ENCODE results near the gene SLC24A3.

The SLC24A3 gene

DNA sequence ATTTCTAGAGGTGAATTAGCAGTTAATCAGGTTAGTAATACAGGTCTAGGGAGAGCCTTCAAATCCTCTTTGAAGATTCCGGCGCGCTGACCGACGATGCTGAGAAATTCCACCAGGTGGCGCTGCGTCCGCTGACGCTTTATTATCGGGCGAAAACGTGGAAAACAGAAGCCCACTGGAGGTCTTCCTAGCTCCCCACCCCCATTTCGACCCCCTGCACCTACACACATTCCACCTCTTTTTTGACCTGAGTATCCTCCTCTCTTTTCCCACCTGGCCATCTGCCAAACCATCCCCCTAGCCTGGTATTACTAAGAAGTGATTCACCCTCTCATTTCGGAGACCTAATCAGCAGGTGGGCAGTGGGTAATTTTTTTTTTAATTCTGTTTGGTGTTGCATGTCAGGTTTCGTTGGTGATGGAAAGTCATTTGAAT is 480.3 kb downstream of the SLC24A3 start:
- DNase-seq, result no peak

DNA sequence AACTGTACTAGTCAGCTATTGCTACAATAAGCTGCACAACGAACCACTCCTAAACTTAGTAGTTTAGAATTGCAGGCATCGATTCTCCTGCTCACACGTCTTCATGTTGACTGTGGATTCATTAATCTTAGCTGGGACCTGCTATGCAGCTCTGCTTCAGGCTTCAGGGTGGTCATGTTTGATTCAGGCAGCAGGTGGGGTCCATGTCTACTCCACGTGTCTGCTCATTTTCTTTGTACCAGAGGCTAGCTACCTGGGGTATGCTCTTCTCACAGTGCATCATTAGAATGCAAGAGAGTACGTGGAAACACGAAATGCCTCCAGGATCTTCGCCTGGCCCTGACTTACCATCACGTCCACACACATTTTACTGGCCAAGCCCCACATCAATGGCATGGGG is 481.1 kb downstream of the SLC24A3 start:
- DNase-seq, result no peak

DNA sequence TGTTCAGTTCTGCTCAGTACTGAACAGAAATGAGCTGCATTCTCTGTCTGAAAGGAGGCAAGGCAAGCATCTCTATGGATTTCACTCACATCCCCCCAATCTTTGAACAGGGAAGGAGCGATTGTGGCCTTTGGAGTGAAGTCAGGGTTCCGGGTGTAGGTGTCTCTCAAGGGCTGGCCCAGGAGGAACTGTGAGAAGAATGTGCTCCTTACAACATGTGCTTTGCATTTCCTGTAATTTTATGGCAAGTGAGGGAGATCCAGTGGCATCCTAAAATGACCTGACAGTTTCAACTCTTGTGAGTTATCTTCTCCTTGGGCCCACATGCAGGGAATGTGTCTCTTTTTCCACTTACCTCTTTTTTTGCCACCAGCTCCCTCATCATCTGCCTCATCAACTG is 482.6 kb downstream of the SLC24A3 start:
- DNase-seq, result no peak

DNA sequence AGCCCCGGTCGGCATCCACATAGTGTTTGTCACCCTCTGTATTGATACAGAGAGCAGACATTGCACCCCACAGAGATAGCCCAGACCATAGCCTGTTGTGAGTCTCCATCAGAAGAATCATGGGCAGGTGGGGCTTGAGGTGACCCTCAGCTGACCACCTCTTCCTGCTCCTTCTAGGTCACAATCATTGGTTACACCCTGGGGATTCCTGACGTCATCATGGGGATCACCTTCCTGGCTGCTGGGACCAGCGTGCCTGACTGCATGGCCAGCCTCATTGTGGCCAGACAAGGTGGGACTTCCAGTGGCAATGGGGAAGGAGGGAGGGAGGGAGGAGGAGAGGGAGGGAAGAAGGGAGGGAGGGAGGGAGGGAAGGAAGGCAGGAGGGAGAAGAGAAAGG is 484.2 kb downstream of the SLC24A3 start:
- no peak for DNase-seq

DNA sequence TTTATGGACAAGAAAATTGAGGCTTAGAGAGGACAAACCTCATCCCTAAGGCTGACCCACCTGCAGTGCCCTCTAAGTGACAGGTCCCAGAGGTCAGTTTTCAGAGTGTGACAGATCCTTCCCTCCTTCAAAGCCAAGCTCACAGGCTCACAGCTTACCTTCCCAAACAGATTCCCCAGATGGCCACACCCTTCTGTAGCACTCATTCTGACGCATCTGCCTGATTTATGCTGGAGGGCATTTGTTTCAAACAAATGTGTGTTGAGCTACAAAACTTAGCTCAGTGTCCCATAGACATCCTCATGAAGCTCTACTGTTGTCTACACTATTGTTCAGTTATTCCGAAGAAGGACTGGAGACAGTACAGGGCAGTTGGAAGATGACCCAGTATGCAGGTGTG is 485.0 kb downstream of the SLC24A3 start:
- no peak for DNase-seq

DNA sequence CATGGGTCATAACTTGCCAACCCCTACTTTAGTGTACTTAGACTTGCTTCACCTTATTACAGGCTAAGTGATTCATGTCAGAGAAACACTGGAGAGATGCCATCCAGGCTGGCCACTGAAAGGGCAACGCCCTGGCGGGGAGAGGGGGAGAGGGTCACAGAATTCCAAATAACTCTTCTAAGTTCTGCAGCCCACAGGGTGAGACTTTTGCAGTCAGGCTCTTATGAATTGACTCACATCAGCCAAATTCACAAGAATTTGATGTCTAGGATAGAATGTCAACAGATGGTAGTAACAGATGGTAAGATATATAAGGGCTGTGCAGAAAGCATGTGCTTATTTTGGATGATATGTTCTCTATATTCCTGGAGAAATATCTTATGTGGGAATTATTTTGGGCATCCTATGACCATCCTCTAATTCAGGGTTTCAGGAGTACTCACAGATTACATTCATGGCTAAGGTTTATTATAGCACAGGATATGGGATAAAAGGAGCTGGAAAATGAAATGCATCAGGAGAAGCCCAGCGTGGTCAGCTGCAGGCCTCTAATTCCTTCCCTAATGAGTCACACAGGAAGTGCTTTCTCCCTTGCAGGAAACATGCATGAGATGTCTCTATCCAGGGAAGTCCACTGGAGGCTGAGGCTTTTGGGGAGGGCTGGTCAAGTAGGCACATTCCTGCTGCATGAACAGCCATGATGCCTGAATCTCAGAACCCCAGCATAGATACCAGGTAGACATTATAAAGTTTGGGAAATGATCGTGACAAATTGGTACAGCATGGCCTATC is 486.9 kb downstream of the SLC24A3 start:
- peak; percentile 53 for DNase-seq

DNA sequence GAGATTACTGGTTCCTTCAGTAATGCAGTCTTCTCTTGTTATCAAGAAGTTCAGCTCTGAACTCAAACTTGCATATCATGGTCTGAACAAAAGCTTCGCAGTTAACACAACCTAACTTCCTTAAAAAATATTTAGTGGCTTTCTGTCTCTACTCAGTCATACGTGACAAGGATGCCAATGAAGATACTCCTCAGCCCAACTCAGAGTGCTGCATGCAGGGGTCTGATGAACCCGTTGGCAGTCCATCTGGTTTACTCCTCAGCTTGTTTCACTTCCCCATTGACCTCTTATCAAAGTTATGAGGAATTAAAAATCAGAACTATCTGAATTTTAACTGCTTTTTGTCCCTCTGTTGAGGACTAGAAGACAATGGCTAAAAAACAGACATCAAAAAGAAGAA is 489.0 kb downstream of the SLC24A3 start:
- no peak for DNase-seq

DNA sequence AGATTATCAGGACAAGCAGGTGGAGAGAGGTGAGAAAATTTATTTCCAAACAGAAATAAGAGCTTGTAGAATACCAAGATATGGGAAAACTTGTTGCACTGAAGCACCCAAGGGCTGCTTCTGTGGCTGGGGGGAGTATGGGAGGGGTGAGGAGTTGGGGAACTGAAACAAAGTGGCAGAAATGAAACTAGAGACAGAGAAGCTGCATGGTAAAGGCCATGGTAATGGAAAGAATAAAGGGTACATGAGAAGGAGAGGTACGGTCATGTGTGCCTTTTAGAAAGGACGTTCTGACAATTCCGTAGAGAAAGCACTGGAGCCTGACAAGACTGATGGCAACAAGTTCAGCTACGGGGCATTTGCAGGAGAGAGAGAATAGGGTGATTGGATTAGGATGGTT is 494.0 kb downstream of the SLC24A3 start:
- no peak for DNase-seq

DNA sequence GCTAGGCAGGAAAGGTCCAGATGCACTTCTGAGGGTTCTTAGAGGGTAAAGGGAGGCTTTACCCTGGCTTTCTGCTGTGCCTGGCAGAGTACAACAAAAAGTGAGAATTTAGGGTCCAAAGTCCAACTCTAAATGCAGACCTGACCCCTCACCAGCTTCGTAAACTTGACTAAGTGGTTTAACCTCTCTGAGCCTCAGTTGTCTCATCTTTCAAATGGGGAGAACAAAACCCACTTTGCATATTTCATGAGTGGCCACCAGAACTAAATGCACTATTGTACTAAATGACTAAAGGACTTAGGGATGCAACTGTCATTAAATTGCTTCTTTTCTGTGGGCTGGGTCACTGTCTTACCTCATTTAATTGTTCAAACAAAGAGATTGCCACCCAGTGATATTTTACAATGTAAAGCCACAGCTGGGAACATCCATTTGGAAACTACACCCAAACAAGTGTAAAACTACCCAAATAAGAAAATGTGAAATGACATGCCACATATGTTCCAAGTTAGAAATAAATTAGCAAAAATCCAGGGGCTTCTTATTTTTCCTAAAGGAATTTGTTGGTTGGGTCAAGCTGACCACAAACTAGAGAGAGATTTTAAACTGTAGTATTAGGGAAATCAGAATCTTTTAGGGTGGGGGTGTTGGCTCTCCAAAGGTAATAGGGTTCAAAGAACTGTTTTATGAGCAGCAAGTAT is 497.3 kb downstream of the SLC24A3 start:
- DNase-seq, result no peak

DNA sequence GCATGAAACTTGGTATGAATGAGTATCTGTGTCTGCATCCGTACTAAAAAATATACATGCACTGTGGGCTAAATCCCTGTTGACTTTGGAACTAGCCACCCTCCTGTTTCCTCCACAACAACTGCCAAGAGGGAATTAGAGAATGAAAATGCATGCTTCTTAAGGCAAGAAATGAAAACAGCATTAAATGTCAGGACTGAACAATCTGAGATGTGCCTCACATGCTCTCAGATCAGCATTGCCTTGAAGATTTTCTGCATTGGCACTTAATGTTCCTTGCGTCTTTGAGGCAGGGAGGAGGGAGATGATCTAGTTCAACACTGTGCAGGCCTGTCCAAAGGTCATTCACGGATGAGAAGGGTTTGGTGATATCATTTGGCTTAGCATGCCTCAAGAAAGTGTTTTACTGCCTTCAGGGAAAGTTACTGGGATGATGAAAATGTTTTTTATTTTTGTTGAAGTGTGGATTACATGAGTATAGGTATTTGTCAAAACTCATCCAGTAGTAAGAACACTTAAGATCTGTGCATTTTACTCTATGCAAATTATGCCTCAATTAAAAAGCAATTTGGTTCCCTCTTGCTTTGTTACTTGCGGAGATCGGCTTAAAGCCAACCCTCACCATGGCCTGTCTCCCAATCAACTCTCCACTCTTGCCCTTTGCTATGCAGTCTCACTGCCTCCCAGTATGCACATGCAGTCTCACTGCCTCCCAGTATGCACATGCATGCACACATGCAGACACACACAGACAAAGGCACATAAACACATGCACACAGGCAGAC is 498.1 kb downstream of the SLC24A3 start:
- no peak for DNase-seq

DNA sequence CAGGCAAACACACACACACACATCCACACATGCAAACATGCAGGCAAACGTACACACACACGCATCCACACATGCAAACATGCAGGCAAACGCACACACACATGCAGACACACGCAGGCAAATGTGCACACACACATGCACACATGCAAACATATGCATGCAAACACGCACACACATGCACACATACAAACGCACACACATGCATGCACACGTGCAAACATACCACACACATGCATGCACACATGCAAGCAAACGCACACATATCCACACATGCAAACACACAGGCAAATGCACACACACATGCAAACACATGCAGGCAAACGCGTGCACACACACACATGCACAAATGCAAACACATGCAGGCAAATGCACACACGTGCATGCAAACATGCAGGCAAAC is 498.7 kb downstream of the SLC24A3 start:
- DNase-seq, result no peak

DNA sequence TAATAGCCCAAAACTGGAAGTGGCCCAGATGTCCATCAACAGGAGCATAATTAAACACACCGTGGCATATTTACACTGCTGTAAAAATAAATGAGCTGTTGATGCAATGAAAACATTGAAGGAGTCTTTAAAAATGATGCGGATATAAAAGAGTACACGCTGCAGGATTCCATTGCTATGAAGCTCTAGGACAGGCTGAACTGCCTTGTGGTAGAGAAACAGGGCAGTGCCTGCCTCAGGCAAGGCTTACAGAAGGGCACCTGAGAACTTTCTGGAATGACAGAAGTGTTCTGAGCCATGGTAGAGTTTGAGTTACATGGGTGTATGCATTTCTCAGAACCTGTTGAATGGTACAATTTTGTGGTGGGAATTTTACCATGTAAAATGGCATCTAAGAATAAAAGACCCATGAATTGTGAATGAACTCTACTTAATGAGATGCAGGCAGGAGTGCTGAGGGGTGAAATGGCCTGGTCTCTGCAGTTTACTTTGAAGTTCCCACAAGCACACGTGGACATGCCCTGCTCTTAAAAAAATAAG is 500.3 kb downstream of the SLC24A3 start:
- no peak for DNase-seq

DNA sequence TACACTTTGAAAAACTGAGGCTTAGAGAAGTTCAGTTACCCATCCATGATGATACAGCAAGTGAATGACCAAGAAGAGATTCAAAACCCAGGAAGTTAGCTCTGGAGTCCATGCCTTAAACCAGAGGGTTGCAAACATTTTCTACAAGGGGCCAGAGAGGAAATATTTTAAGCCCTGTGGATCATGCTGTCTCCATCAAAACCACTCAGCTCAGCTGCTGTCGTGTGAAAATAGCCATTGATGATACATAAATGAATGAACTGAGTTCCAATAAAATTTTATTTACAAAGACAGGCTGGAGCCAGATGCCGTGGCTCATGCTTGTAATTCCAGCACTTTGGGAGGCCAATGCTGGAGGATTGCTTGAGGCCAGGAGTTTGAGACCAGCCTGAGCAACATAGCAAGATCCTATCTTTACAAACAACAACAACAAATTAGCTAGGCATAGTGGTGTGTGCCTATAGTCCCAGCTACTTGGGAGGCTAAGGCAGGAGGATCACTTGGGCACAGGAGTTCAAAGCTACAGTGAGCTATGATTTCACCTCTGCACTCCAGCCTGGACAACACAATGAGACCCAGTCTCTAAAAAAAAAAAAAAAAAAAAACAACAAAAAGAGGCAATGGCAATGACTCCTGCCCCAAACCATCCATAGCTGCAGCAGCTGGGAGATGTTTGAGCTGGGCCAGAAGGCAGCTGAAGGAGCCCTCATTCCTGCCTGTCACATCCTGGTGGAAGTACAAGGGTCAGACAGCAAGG is 501.6 kb downstream of the SLC24A3 start:
- no peak for DNase-seq

DNA sequence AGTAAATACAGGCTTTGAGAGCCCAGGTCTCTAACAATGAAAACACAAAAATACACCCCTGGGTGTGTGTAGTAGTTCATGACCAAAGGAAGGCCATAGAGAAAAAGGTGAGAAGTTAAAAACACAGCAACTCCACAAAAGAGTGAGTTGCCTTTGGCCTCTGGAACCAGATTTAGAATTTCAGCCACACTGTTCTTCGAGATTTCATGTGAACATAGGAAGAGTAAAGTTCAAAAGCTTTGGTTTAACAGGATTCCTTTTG is 502.1 kb downstream of the SLC24A3 start:
- no peak for DNase-seq

DNA sequence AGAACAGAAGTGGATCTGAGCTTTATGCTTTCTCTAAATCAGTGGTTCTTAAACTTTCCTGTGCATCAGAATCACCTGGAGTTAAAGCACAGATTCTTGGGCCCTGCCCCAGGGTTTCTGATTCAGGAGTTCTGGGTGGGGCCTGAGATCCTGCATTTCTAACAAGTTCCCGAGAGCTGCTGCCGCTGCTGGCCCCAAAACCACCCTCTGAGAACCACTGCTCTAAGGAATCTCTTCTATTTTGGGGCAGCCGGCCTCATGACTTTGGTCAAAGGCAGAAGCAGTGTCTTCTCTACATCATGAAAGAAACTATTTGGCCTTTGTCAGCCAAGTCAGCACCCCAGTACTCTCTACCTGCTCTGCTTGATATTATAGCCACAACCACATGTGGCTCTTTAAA is 503.5 kb downstream of the SLC24A3 start:
- DNase-seq, result no peak

DNA sequence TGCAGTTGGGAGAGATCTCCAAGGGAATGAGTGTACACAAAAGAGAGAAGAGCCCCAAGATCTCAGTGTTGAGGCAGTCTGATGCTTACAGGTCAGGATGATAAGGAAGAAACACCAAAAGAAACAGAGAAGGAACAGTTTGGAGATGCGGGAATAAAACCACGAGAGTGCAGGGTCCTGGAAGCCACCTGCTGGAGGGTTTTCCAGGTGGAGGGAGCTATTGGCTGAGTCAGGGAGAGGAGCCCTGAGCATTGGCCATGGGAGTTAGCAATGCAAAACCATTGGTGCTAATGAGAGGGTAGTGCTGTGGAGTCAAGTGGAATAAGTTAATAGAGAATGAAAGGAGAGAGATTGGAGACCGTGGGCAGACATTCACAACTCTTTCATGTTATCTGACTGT is 506.4 kb downstream of the SLC24A3 start:
- DNase-seq, result no peak

DNA sequence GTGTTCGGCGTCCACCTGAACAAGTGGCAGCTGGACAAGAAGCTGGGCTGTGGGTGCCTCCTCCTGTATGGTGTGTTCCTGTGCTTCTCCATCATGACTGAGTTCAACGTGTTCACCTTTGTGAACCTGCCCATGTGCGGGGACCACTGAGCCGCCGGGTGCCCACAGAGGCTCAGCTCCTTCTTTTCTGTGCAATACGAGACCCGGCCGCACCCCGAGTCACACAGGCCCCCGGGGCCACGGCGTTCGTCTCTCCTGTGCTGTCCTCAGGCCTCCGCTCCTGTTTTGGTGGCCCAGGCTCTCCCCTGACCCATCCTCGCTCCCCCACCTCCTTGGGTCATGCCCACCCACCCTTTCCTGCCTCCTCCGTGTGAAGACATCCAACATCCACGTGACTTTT is 508.5 kb downstream of the SLC24A3 start:
- no peak for DNase-seq

DNA sequence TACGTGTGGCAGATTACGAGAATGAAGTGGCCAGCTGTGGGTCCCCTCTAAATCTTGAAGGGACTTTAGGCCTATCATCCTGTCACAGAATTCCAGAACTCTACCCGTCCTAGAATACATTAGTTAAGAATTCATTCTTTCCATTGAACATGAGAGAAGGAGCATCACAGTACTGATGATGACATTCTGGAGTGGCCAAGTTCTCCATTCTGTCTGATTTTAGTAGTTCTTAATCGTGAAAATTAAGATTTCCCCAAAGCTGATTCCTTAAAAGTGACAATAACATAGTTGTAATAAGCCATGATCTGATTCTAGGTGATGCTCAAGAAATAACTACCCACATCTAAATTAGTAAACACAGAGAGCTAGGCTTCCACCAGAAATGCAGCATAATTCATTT is 510.6 kb downstream of the SLC24A3 start:
- no peak for DNase-seq

DNA sequence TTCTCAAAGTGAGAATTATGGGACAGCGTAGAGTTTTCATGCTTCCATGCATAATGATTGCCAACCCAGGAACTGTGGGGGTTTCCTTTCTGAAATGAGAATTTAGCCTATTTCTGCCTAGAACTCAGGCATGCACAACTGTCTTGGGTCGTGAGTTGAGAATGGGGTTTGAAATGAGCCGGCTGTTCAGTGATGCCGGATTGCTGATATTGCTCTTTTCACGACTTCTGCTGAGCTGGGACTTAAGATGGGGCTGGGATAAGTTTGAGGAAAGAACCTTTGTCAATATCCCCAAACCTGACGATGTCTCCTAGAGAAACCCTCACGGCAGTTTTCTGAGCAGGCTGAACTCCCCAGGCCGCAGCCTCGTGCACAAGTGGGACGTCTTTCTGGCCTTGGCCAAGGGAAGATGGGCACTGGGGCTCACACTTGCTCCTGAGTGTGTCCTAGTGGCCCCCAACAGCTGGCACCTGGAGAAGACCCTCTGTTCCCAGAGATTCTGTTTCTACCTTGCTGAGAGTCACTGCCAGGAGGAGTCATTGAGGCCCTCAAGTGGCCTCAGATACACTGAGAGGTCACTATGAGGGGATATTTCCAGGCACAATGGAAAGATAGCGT is 511.5 kb downstream of the SLC24A3 start:
- DNase-seq, result no peak

DNA sequence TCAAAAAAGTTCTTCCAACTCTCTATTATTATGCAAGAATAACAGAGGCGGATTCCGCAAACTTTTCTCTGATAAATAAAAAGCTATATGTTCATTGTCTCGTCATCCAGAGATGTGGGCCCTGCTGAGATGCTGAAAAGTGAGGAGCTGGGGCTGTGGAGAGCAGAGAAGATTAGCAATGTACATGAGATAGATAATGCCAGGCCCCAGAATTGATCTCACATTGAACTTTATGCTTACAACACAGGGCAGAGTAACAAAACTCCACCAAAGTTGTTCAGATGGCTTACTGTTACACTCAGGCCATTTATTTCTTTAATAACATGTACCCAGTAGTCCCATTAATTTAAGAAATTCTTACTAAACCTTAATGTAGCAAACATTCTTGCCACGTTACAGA is 512.9 kb downstream of the SLC24A3 start:
- no peak for DNase-seq

DNA sequence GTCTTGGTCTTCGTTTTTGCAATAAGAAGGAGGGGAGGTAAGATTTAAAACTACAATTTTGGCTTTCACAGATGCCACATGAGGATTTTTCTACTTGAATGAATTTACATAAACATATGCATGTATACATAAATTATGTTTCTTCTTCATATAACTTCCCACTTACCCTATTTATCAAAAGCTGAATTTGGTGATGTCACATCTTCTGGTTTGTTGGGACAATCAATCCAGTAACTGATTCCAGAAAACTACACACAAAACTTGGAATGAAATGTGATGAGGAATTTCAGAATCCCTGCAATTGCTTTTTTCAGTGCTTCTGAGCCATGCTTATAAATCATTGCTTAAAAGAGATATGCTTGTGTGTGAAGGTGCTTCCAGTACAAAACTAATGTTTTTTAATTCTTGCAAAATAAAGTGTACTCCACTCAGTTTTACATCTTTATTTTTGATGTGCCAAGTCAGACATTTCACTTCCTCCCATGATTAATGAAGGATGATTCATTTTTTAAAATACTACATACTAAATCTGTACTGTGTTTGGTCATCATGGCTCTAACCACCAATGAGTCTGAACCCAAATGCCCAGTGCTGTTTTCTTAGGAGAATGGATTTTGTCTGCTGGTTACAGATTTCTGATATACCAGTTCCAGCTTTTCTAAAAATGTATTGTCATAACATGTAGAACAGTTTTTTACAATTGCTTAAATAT is 513.5 kb downstream of the SLC24A3 start:
- no peak for DNase-seq

DNA sequence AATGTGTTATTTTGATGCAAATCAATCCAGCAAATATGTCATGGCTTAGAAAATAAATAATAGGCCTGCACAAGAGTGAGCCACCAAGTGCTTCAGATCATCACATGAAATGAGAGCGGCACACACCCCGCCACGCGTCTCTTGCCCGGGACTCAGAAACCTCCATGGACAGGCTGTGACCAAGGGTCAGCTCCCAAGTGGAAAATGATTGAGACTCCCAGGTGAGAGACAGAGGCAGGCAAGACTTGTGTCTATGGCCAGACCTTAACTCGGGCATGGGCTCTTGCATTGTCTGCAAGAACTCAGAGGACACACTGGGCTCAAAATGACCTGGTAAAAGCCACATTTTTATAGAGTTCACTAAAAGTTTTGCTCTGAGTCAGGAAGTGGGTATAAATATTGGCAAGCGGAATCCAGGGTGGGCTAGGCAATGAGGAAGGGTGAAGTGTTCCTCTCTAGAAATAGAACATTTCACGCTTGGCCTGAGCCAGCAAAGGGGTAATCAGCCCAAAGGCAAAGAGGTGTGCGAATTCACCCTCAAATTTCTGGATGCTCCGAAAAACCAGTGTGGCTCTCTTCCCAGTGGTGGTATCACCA is 514.9 kb downstream of the SLC24A3 start:
- no peak for DNase-seq

Measured in amniotic stem cell (primary cell).